ENCODE data around the gene MUC4.
"Not testable (repeated sequence)": the region's sequence is repeated elsewhere in the genome, so short reads cannot be mapped to it uniquely, and the experiment has no call there.

MUC4 gene

DNA sequence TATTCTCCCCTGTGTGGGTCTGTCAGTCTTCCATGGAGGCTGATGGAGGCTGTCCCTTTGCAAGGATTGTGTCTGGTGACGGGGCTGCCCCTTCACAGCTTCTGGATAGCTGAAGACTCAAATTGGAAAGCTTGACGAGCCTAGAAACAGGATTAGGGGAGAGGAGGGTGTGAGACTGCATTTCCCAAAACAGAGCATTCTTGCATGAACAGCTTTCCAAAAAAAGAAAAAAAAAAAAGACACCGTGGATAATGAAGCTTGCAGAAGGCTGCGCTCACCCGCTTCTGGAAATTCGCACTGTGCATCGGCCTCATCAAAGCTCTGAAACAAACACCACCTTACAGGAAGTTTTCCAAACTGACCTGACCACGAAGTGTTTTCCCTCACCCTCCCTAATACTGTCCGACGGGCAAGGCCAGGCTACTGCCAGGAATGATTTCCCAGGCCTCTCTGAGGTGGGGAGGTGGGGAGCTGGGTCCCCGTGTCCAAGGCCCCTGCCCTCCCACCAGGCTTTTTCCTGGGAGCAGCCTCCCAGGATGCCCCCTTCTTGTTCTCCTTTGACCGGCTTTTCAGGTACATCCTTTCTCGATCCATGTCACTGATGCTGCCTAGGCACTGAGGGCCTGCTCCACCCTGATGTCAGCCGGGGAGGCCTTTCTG lies 24.9 kb upstream of the MUC4 start:
- DNase-seq, result no peak

DNA sequence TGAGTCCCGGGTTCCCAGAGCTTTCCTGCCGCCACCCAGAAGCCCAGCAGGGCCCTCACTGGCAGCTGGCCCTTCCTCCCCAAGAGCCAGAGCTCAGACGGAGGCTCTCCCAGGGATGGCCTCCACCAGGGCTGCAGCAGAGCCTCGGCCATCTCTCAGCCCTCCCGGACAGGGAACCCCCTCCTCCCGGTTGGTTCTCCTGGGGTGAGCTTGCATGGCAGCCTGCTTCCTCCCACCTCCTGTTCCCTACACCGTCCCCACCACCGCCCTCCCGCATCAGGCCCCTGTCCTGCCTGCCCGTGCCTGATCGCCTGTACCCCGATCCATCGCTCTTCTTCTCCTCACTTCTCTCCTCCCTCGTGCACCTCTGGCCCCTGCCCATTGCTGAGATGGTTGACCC lies 24.1 kb upstream of the MUC4 start:
- DNase-seq, result no peak

- no peak for DNase-seq
Measured at GRCh38 chr3:195834675-195835583, 23.2 kb upstream of the MUC4 start.

DNA sequence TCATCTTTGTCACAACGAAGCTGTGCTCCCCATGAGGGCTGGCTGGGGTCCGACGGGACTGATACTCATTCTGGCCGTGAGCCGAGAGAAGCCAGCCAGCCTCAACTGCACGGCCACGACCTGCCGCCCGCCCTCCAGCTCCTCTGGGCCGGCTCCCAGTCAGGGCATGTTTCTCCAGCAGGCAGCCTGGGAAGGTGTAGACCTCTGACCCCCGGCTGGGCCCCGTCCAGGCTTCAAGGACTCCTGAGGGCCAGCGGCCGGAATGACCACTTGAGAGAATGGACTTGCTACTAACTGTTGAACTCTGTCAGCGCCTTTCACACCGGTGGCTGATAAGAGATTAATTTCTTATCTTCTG lies 18.1 kb upstream of the MUC4 start:
- DNase-seq, result no peak

- DNase-seq, result no peak
Measured at GRCh38 chr3:195828762-195829161, 17.0 kb upstream of the MUC4 start.

DNA sequence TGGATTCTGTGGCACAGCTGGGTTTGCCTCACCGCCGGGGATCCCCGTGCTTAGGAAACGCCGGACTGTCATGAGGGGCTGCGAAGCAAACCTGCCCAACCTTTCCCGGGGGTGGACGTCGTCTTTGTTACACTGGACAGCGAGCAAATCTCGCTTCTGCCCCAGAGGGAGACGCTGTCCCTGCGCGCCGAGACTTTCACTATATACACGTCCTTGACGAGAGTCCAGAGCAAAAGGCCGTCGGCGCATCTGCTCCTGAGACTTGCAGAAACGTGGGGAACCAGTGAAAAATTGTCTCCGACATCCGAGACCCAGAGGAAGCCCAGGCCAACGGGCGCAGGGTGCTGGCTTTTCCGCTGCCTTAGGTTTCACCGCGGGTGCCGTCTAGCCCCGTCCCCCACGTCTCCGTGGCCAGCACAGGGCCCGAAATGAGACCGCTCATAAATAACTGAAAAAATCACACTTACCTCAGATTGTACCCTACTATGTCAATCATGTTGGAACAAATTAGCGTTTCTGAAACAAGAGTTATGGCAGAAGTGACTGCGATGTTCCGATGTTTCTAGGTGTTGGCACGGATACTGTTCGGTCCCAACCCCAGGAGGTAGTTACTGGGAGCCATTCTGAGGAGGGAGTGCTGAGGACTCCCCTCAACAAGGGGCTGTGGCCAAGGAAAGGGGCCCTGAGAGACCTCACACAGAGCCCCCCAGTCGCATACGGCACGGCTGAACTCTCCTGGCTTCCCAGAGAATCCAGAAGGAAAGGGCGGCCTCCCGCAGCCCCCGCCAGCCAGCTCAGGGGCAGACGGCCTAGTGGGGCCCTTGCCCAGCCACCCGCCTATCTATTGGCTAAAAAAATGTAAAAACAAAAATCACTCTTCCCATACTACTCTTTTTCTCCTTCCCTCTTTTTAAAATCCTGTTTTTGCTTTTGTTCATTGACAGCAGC lies 14.4 kb upstream of the MUC4 start:
- no peak for DNase-seq

GRCh38 chr3:195825191-195825588 lies 13.5 kb upstream of the MUC4 start:
- no peak for DNase-seq

GRCh38 chr3:195824425-195825190 lies 12.9 kb upstream of the MUC4 start:
- DNase-seq, result not testable (repeated sequence)

- DNase-seq, result no peak
Measured at GRCh38 chr3:195823999-195824398, 12.3 kb upstream of the MUC4 start.

DNA sequence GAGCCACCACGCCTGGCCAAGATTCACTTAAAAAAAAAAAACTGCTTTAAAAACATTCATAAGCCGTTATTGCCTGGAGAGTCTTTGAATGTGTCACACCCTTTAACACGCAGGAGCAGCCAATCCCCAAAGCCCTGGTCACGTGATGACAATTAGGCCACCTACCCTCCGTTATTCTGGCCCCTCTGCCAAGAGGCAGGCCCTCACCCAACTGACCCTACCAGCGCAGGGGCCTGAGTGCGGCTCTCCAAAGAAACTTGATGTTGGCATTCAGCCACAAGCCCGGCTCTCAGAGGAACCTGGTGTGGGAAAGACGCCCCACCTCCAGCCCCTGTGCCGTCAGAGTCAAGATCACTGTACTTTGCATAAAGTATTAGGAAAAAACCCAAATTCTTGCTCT lies 11.6 kb upstream of the MUC4 start:
- DNase-seq, result no peak

DNA sequence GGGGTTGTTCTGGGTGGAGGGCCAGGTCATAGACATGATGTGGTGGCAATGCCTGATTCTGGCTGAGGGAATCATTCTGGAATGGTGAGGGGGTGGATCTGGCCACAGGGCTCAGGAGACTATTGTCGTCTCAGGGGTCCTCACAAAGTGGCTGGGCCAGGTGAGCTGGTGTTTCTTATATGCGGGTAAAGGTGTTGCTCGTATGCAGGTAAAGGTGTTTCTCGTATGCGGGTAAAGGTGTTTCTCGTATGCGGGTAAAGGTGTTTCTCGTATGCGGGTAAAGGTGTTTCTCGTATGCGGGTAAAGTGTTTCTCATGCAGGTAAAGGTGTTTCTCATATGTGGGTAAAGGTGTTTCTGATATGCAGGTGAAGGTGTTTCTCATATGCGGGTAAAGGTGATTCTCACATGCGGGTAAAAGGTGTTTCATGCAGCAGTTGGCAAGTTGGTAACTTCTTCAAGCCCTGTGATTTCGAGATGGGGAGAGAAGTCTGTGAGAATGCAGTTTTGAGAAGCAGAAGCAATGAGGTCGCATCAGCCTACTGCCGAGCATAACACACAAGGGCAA lies 10.5 kb upstream of the MUC4 start:
- DNase-seq, result no peak

DNA sequence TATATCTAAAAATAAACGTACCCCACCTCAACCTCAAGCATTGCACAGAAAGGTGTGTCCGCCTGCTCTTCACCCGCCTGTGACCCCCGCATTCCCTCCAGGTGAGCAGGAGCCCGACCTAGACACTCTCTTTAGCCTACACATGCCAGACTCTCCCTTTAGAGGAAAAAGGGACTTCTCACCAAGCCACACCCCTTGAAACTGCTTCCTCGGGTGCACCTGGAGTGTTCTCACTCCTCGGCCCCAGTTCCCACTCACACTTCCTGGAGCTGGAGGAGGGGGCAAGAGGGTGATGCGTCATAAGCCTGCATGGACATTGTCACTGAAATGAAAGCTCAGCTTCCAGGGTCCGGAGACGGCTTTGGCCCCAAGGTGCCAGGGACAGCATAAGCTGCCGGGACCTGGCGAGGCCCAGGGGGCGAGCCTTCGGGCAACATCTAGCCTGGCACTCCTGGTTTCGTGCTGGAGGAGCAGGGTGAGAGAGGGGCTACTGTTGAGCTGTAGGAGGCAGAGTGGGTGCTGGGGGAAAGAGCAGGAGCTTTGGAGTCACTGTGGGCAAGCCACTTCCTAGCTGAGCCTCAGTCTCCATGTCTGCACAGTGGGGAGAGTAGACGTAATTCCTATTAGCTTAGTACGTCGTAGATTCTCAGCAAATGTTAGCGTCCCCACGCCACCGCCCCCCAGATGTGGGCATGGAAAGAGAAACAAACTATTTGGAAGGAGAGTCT lies 9.8 kb upstream of the MUC4 start:
- DNase-seq, result no peak

- DNase-seq, result no peak
Measured at GRCh38 chr3:195820901-195821300, 9.2 kb upstream of the MUC4 start.

DNA sequence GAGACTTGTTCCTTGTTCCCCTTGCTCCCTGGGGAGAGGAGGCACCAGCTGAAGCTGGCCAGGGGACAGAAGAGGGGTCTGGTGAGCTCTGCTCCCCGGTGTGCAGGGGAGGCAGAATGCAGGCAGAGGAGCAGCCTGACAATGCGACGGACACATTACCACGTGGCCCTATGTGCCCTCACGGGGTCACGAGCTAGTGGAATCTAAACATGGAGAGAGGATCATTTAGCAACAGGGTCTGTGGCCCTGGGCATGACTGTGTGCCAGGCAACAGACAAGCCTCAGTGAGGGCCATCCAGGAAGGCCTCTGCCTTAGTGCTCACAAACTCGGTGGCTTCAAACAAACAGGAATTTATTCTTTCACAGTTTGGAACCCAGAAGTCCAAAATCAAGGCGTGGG lies 8.5 kb upstream of the MUC4 start:
- DNase-seq, result no peak

DNA sequence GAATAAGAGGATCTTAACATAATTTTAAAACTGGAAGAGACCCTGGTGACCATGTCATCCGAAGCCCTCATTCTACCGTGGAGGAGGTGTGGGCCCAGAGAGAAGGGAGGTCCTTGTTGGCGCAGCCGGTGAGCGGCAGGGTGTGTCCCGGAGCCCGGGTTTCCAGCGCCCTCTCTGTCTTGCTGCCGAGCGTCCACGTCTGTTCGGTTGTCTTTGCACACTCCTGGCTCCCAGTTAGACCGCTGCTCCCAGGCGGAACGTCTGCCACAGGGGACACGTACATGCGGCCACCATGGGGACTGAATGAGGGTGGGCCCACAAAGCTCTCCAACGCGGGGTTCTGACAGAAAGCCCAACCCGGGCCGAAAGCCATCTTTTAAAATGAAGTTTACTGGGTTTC lies 6.6 kb upstream of the MUC4 start:
- DNase-seq, result no peak

- no peak for DNase-seq
Measured at GRCh38 chr3:195817578-195818135, 5.9 kb upstream of the MUC4 start.

DNA sequence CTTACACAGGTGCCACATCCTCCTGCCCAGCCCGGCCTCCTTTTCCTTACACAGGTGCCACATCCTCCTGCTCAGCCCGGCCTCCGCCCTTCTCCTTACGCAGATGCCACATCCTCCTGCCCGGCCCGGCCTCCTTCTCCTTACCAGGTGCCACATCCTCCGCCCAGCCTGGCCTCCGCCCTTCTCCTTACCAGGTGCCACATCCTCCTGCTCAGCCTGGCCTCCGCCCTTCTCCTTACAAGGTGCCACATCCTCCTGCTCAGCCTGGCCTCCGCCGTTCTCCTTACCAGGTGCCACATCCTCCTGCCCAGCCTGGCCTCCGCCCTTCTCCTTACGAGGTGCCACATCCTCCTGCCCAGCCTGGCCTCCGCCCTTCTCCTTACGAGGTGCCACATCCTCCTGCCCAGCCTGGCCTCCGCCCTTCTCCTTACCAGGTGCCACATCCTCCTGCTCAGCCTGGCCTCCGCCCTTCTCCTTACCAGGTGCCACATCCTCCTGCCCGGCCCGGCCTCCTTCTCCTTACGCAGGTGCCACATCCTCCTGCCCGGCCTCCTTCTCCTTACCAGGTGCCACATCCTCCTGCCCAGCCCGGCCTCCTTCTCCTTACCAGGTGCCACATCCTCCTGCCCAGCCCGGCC lies 4.7 kb upstream of the MUC4 start:
- DNase-seq, result not testable (repeated sequence)

DNA sequence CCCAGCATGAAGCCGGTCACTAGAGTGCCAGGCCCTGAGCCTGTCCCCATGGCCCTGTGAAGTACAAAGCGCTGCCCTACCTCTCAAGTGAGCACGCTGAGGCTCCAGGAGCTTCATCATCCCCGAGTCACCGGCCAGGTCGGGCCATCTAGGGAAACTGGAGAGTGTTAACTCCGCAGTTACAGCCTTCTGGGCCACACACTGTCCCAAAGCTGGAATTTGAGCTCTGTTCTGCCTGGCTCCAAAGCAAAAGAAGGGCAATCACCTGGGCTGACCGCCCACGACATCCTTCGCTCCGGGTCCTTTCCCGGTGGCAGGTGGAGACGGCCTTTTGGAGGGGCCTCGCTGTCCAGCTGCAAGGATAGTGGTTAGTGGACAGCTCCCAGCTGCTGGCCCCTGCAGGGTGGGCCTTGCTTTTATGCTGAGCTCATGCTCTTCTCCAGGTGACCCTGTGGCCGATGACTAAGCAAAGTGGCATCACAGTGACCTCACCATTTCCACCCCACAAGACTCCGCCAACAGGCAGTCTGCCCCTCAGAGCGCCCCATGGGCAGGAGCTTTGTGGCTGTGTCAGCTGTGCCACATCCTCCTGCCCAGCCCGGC lies 3.5 kb upstream of the MUC4 start:
- DNase-seq, result no peak

DNA sequence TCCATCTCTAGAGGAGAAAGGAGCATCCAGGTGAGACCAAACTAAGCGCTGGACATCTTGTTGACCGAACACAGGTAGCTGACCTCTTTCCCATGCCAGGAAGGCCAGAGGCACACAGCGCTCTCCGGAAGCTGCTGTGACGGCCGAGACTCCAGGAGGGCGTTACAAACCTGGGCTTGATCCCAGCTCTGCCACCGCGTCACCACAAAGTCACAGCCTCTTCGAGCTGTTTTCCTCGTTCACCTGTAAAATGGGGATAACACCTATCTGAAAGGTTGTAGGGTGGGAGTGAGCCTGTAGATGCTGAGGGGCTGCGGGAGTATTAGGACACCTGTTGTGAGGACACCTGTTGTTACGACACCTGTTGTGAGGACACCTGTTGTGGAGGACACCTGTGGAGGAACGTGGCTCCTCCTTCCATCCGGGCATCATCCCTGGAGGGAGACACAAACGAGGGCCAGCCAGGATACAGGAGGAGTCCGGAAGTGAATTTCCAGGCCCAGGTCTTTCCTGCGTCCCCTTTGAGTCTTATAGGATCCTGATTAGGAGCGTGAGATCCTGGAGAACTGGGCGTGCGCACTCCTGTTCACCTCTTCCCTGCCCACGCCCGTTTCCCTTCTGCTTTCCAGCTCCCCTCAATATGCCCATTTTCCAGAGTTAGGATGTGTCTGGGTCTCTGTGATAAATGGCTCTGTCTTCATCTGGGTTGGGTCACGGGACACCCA lies 2.3 kb upstream of the MUC4 start:
- no peak for DNase-seq

DNA sequence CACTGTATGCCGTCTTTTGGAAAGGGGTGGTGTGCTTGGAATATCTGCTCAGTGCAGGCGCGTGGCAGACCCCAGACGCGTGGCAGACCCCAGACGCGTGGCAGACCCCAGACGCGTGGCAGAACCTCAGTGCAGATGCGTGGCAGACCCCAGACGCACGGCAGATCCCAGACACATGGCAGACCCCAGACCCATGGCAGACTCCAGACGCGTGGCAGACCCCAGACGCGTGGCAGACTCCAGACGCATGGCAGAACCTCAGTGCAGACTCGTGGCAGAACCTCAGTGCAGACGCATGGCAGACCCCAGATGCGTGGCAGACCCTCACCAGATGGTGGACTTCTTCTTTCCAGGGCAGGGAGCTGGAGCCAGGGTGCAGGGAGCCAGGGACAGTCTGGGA lies 637 bp upstream of the MUC4 start:
- no peak for DNase-seq

Data from GF-D8 (cell line).